ES-I3 (cell line): ENCODE measurements around the gene GABRR1.

ENCODE experiments used
- H3K36me3 ChIP-seq: 2 replicates; pipeline ENCODE4 v1.6.1; 2013; ENCODE audit warnings: mild to moderate bottlenecking, low read length, control low read depth, moderate library complexity; ENCODE audit not compliant: insufficient read depth
- H3K4me1 ChIP-seq: 2 replicates; pipeline ENCODE4 v1.6.1; 2013; ENCODE audit warnings: mild to moderate bottlenecking, control low read depth, low read length; ENCODE audit not compliant: insufficient read depth
- H3K9ac ChIP-seq: 2 replicates; pipeline ENCODE4 v1.6.1; 2013; ENCODE audit warnings: low read depth, mild to moderate bottlenecking, low read length, moderate library complexity
- H3K9me3 ChIP-seq: 2 replicates; pipeline ENCODE4 v1.6.1; 2013; ENCODE audit warnings: mild to moderate bottlenecking, low read length, moderate library complexity; ENCODE audit not compliant: control insufficient read depth, insufficient read depth

GABRR1 gene

GRCh38 chr6:89200706-89201215 is 16.4 kb downstream of the GABRR1 start:
- Histone ChIP-seq H3K9ac (no peak overlapping the region), H3K4me1 (peaks cover 10% of the 10 kb centered on the region; the same call in 1 of the 2 replicates), H3K36me3 (no peaks in the 10 kb centered on the region), H3K9me3 (peaks cover under 1% of the 10 kb centered on the region; the same call in 1 of the 2 replicates)

- Histone ChIP-seq H3K9ac (no peak overlapping the region), H3K4me1 (peaks cover 10% of the 10 kb centered on the region; the same call in 1 of the 2 replicates), H3K9me3 (peaks cover 7% of the 10 kb centered on the region; the same call in 1 of the 2 replicates), H3K36me3 (no peaks in the 10 kb centered on the region)
These were observed 17.6 kb downstream of the GABRR1 start for GRCh38 chr6:89199579-89199978.

- H3K36me3 ChIP-seq, result no peaks in the 10 kb centered on the region
- H3K4me1 ChIP-seq, result peaks cover 10% of the 10 kb centered on the region; the same call in 1 of the 2 replicates
- no peak overlapping the region for H3K9ac ChIP-seq
- H3K9me3 ChIP-seq, result peaks cover 7% of the 10 kb centered on the region; the same call in 1 of the 2 replicates
These were observed 18.9 kb downstream of the GABRR1 start for GRCh38 chr6:89198235-89198634.

- peaks cover 7% of the 10 kb centered on the region; the same call in 1 of the 2 replicates for H3K9me3 ChIP-seq
- H3K4me1 ChIP-seq, result peaks cover 10% of the 10 kb centered on the region; the same call in 1 of the 2 replicates
- no peaks in the 10 kb centered on the region for H3K36me3 ChIP-seq
- no peak overlapping the region for H3K9ac ChIP-seq
These were observed 20.0 kb downstream of the GABRR1 start for GRCh38 chr6:89197141-89197540.

- H3K4me1 ChIP-seq, result peaks cover 25% of the 10 kb centered on the region
- no peak overlapping the region for H3K9ac ChIP-seq
- no peaks in the 10 kb centered on the region for H3K36me3 ChIP-seq
- H3K9me3 ChIP-seq, result peaks cover 7% of the 10 kb centered on the region; the same call in 1 of the 2 replicates
These were observed 22.6 kb downstream of the GABRR1 start for GRCh38 chr6:89194559-89194958.

GRCh38 chr6:89190741-89191140 is 26.4 kb downstream of the GABRR1 start:
- Histone ChIP-seq H3K9ac (no peak overlapping the region), H3K9me3 (peaks cover 7% of the 10 kb centered on the region; the same call in 1 of the 2 replicates), H3K4me1 (peaks cover 15% of the 10 kb centered on the region; the same call in 1 of the 2 replicates), H3K36me3 (no peaks in the 10 kb centered on the region)

GRCh38 chr6:89187504-89187903 is 29.7 kb downstream of the GABRR1 start:
- H3K9me3 ChIP-seq, result no peaks in the 10 kb centered on the region
- H3K9ac ChIP-seq, result no peak overlapping the region
- peaks cover 15% of the 10 kb centered on the region; the same call in 1 of the 2 replicates for H3K4me1 ChIP-seq

GRCh38 chr6:89186762-89187161 is 30.4 kb downstream of the GABRR1 start:
- peaks cover 15% of the 10 kb centered on the region; the same call in 1 of the 2 replicates for H3K4me1 ChIP-seq
- H3K9me3 ChIP-seq, result no peaks in the 10 kb centered on the region
- no peak overlapping the region for H3K9ac ChIP-seq
- H3K36me3 ChIP-seq, result no peaks in the 10 kb centered on the region

More at GRCh38 chr6:89187504-89187903, 29.7 kb downstream of the GABRR1 start:
- H3K36me3 ChIP-seq, result no peaks in the 10 kb centered on the region

- no peak overlapping the region for H3K9ac ChIP-seq
- no peaks in the 10 kb centered on the region for H3K36me3 ChIP-seq
- no peaks in the 10 kb centered on the region for H3K9me3 ChIP-seq
- no peaks in the 10 kb centered on the region for H3K4me1 ChIP-seq
These were observed 32.8 kb downstream of the GABRR1 start for GRCh38 chr6:89184344-89184743.

- Histone ChIP-seq H3K36me3 (no peaks in the 10 kb centered on the region), H3K9ac (no peak overlapping the region), H3K4me1 (no peaks in the 10 kb centered on the region), H3K9me3 (no peaks in the 10 kb centered on the region)
These were observed 33.9 kb downstream of the GABRR1 start for GRCh38 chr6:89183294-89183693.

- Histone ChIP-seq H3K9ac (no peak overlapping the region), H3K36me3 (no peaks in the 10 kb centered on the region), H3K9me3 (no peaks in the 10 kb centered on the region), H3K4me1 (no peaks in the 10 kb centered on the region)
These were observed 36.2 kb downstream of the GABRR1 start for GRCh38 chr6:89180971-89181370.

GRCh38 chr6:89180112-89180511 is 37.0 kb downstream of the GABRR1 start:
- Histone ChIP-seq H3K9me3 (no peaks in the 10 kb centered on the region), H3K9ac (no peak overlapping the region), H3K4me1 (no peaks in the 10 kb centered on the region), H3K36me3 (no peaks in the 10 kb centered on the region)

GRCh38 chr6:89173634-89174033 is 43.5 kb downstream of the GABRR1 start:
- Histone ChIP-seq H3K9me3 (no peaks in the 10 kb centered on the region), H3K4me1 (no peaks in the 10 kb centered on the region), H3K36me3 (no peaks in the 10 kb centered on the region), H3K9ac (no peak overlapping the region)

GRCh38 chr6:89172131-89172530 is 45.0 kb downstream of the GABRR1 start:
- no peaks in the 10 kb centered on the region for H3K9me3 ChIP-seq
- H3K9ac ChIP-seq, result no peak overlapping the region
- no peaks in the 10 kb centered on the region for H3K4me1 ChIP-seq
- H3K36me3 ChIP-seq, result no peaks in the 10 kb centered on the region

GRCh38 chr6:89162047-89162371 is 55.1 kb downstream of the GABRR1 start:
- Histone ChIP-seq H3K9ac (no peak overlapping the region), H3K36me3 (no peaks in the 10 kb centered on the region; the same call in 1 of the 2 replicates), H3K4me1 (no peaks in the 10 kb centered on the region), H3K9me3 (no peaks in the 10 kb centered on the region)
